T-helper 22 cell (primary cell): Measurements from ENCODE around the gene SURF6.
A peak's percentile ranks its signal among the peaks of the same experiment; 100 is the strongest.
"Not testable (repeated sequence)": the region's sequence is repeated elsewhere in the genome, so short reads cannot be mapped to it uniquely, and the experiment has no call there.

Experiments
- DNase-seq: peaks from one replicate; pipeline ENCODE4 v3.0.0-alpha.2; 2020; ENCODE audit warnings: low read depth

SURF6 gene

DNA sequence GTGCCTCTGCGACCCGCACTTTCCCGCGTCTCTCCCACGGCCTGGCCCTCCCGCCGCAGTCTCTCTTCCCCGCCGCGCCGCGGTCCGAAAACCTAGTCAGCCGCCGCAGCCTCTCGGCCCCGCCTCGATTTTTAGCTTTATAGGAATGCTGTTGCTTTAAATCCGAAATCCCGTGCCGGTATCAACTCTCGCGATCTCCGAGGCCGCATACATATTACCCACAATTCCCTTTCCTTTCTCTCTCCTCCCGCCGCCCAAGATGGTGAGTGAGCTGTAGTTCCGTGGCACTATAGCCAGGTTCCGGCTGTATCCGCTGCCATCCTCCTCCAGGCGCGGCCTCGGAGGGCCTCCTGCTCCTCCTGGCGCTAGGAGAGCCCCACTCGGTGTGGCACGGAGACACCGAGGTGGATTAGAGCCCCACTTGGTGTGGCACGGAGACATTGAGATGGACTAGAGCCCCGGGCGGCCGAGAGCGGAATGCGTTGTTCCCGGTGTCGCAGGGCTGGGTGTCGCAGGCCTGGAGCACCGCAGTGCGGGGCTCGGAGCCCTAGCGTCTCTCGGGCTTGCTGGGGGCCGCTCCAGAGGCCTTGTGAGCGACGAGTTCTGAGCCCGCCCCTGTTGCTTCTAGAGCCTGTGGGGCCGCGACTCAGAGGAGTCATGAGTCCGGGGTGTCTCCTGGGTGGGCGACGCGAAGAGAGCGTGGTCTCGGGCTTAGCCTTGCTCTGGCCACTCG is 12.2 kb upstream of the SURF6 start, which contains the start of the genes MED22 and RPL7A:
Gene MED22, minus strand, starts transcription at position 147 of the 733 bp plus-strand sequence. CDS start 1,469 bp downstream, outside the sequence.
Gene RPL7A, plus strand, starts transcription at position 234 of the 733 bp plus-strand sequence. Its CDS starts 26 bp downstream, at position 260.
- peak; percentile 84 for DNase-seq

DNA sequence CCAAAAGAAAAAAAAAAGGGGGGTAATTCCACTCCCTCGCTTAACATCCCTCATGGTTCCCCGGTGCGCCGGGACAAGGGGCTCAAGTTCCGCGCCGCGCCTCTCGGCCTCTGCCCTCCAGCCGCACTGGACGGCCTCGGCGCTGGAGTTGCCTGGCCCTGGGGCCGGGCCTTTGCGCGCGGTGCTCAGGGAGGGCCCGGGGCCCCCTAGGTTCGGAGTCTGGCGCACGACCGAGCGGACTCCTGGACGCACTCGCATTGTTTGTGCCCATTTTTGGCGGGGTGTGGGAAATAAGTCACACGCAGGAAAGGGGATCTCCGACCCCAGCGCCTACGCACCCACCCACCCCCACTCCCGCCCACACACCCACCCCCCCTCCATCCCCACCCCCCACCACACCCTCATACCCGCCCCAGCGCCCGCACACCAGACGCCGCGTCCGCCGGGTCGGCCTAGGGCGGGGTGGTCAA is 11.6 kb upstream of the SURF6 start:
- peak; percentile 48 for DNase-seq

DNA sequence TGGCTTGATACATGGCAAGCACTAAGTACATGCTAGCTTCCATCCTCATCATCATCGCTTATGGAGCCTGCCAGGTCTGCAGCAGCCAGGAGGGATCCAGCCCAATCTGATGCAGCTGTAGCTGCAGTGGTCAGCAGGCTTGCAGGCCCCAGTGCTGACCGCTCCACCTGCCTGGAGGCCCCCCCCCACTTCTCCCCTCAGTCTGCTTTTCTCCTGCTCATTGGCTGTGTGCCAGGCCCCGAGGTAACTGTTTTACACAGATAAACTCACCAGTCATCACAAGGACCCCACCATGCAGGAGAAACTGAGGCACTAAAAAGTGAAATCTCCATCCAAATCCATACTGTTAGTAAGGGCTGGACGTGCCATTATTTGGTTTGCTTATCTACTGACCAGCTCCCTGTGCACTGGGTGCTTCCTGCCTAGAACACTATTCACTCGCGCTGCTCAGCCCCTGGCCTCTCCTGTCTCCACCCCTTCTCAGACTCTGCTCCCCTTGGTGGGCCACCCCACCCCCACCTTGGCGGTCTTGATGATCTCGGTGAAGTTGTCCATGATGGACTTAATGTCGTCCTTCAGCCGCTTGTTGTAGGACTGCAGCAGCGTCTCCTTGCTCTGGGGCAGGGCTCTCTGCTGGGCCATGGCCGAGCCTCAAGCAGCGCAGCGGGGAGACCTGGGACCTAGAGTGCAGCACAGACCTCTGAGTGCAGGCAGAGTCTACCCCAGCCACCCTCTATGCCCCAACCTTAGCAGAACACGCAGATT is 10.2 kb upstream of the SURF6 start:
- DNase-seq = no peak

- DNase-seq = no peak
These were observed 9.6 kb upstream of the SURF6 start for GRCh38 chr9:133345596-133345995.

DNA sequence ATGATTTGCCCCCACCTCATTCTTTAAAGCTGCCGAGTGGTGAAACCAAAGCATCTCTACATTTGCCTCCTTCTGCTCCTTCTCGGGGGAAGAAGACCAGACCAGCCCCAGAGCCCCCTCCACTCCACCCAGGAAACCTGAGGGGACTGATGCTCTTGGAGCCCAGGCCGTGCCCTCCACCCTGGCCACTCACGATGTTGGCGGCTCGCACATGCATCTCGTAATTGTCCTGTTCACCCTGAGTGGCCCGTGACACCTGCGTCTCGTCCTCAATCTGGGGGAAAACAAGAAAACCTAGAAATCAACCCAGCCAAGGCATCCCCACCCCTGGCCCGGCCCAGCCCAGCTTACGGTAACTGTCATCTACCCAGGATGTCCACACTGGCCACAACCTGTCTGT is 9.0 kb upstream of the SURF6 start:
- no peak for DNase-seq

- DNase-seq = no peak
These were observed 8.1 kb upstream of the SURF6 start for GRCh38 chr9:133344071-133344470.

GRCh38 chr9:133342570-133342969 is 6.6 kb upstream of the SURF6 start:
- DNase-seq = no peak

- no peak for DNase-seq
These were observed 6.0 kb upstream of the SURF6 start for GRCh38 chr9:133342069-133342406.

DNA sequence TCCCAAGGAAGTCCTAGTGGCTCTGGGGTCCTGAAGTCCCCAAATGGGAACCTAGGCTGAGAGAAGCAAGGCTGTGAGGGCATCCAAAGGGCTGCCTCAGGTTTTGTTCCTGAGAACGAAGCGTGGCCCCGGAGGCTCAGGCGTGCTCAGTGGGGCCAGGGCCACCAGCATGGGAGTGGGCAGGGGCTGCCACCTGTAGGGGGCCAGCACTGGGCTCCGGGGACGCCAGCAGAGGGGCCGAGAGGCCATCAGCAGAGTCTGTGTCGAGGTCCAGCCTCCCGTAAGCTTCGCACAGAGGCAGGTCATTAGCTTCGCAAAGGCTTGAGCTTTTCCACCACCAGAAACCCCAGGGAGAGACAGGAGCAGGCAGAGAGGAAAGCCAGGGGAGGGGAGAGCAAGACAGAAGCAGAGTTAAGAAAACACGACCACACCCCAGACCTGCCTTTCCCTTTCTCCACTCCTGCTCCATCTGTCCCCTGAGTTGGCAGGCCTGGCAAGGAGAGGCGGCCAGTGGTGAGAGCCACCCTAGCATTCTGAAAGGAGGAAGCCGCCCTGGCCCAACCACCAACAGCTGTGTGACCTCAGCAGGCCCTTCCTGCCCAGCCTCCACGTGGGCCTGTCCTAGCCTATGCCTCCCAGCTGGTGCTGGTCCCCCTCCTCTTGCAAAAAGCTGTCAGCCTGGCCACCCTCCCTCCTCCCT is 5.5 kb upstream of the SURF6 start:
- DNase-seq = no peak

- DNase-seq = no peak
These were observed 4.9 kb upstream of the SURF6 start for GRCh38 chr9:133340916-133341315.

- DNase-seq = no peak
These were observed 4.3 kb upstream of the SURF6 start for GRCh38 chr9:133340256-133340655.

DNA sequence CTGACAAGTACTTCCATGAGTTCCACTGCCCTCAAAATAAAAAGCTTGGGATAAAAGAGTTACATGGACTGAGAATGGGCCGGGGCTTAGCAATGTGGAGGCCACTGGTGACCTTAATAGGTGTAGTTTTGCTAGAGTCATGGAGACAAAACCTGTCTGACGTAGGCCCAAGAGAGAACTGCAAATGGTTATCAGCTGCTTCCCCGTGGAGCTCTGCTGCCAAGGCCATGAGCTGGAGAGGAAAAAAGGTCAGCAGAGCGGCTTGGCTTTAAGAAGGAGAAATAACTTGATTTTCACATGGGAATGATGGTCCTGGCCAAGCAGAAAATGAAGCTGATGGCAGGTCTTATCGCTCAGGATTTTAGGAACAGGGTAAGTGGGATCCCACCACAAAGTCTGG is 3.7 kb upstream of the SURF6 start:
- no peak for DNase-seq

DNA sequence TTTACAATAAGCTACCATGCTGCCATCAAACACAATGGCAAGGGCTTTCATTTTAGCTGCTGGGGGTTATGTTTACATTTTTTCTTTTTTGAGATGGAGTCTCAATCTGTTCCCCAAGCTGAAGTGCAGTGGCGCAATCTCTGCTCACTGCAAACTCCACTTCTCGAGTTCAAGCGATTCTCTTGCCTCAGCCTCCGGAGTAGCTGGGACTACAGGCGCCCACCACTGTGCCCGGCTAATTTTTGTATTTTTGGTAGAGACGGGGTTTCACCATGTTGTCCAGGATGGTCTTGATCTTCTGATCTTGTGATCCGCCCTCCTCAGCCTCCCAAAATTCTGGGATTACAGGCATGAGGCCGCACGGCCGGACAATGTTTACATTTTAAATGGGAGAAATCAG is 1.1 kb downstream of the SURF6 start:
- DNase-seq = not testable (repeated sequence)

DNA sequence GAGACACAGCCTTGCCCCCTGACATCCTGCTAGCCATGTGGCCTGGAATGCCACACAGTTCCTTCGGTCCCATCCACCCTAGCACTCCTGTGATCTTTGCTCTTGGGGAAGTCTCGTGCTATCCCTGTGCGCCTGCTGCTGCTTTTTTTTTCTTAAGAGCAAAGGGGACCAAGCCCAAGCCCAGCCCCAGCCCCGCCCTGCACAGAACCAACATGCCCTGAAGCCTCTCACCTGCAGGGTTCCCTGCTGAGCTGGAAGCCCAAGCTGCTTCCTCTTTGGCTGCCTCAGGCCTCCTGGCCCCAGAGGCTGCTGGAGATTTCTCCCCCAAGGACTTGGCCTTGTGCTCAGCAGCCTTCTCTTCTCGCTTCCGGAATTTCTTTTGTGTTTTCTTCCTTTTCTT is 1.8 kb downstream of the SURF6 start:
- DNase-seq = no peak

DNA sequence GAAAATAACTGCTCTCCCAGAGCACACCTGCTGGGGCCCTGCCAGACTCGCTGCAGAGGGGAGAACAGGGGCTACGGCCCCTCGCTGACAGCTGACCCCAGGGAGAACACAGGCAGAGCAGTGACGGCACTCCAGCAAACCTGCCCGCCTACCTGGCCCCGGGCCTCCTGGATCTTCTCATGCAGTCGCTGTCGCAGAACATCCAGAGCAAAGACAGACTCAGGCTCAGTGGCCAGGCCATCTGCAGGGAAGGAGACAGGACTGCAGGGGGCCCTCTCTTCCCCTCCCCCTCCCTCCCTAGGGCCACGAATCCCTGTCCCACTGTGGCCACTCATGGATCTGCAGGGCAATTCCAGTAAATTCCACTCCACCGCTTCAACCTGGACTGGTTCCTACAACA is 2.4 kb downstream of the SURF6 start:
- DNase-seq = no peak

GRCh38 chr9:133333011-133333410 is 3.0 kb downstream of the SURF6 start:
- DNase-seq = no peak

DNA sequence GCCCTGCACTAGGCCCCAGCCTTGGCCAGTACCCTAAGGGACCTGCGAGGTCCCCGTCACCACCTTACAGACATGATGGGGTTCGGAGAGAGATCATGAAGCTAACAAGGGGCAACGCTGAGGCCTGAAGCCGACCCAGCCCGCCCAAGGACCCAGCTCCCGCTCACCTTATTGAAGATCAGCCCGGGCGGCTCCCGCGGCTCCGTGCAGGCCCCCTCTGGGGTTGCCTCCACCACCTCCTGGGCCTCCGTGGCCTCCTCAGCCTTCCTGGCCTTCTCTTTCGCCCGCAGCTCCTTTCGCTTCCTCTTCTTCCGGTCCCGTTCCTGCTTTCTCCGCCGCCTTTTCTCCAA is 3.6 kb downstream of the SURF6 start:
- no peak for DNase-seq

DNA sequence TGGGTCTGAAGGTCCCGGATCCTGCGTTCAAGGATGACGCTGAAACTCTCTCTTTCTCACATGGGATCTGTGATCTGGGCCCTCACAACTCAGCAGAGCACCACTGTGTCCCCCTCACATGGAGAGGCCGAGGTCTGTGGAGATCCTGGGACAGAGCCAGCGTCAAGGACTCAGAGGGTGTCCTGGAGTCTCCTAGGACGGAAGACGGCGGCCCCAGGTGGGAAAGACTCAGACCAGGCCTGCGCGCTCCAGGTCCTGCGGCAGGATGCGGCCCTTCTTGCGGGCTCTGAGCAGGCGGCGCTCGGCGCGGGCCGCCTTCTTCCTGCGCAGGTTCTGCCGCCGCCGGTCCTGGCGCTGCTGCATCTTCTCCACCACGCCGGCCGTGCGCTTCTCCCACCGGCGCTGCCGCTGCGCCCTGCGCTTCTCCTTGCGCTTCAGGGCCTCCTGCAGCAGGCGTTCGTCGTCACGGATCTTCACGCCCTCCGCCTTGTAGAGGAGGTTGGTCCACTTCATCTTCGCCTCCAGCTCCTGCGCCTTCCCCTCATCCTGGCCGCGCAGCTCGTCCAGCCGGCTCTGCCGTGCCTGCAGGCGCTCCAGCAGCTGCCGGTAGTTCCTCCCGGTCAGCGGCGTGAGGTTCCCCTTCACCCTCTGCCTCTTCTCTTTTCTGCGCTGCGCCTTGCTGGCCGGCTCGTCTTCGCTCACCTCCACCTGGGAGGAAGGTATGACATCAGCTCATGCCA is 4.2 kb downstream of the SURF6 start:
- no peak for DNase-seq

GRCh38 chr9:133331221-133331620 is 4.8 kb downstream of the SURF6 start:
- DNase-seq = no peak

- DNase-seq = not testable (repeated sequence)
These were observed 6.5 kb downstream of the SURF6 start for GRCh38 chr9:133329306-133330156.

DNA sequence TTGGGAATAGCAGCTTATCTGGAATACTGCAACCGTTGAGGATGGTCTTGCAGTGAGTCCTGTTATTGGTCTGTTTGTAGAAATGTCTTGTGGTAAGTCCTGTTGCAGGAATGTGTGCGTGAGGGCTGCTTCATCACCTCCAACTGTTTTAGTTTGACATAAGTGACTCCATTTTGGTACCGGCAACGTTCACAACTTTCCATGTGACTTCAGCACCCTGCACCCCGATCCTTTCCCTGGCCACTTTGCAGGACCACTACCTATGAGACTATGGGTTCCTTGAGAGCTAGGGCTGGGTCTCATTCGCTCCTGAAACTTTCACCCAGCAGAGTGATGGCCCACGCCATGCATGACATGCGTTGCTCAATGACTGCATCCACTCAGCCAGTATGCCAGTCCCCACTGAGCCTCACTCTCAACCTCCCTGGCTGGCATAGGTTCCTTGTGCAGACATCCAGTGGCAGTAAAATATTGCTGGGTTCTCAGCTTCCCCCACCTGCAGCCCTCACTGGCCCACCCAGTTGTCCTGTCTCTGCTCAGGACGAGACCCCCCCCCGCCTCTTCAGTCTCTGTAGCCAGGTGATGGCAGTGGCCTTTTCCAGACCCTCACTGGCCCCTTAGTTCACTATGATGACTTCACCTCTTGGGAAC is 8.0 kb downstream of the SURF6 start:
- DNase-seq = no peak
